ENCODE measurements around the gene EXOC4. TPM values are rescaled to one million over a fixed set of nuclear protein-coding genes. Genes with fewer than 3 reads are reported as not detected.

EXOC4 gene
- total RNA-seq, 1 donor from 2014 or later: 30.8 TPM

GRCh38 chr7:133511708-133512107, 258.8 kb downstream of the EXOC4 start:
- DNase-seq (ENCODE audit: low spot score): no peak
- intact Hi-C loops (cut with DNase I): no loop called here

DNA sequence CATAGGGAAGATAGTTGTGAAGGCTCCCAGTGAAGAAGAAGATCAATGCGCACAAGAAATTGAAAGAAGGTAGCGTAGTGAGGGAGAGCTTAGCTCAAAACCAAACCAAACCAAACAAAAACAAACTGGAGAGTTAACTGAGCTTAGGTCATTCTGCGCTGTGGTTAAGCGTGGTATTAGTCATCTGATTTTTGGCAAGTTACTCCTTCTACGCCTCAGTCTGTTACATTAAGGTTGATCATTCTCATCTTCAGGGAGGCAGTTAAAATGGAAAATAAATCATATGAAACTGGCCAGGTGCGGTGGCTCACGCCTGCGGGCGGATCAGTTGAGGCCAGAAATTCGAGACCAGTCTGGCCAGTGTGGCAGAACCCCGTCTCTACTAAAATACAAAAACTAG, 259.7 kb downstream of the EXOC4 start:
- intact Hi-C loops (cut with DNase I): no loop called here
- no peak for DNase-seq (ENCODE audit: low spot score)

DNA sequence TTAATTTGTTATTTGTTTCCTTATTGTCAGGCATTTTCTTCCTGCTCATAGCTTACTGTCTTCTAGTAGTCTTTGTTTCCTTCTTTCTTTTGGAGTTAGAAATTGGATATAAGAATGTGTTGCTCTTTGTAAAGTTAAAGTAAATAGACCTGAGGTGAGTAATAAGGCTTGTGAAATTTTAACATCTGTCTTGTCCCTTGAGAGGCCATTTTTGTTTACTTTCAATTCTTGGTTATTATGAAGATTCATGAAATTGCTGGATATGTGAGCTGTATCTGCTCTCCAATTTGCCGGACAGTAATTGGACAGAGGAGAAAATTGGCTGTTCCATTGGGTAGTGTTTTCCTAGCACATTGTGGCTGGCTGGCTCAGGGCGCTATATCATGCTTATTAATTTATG, 260.7 kb downstream of the EXOC4 start:
- DNase-seq (ENCODE audit: low spot score): no peak
- intact Hi-C loops (cut with DNase I): no loop called here

- intact Hi-C loops (cut with DNase I): no loop called here
- DNase-seq (ENCODE audit: low spot score): no peak
Measured at GRCh38 chr7:133514551-133514950, 261.7 kb downstream of the EXOC4 start.

- intact Hi-C loops (cut with DNase I): no loop called here
- DNase-seq (ENCODE audit: low spot score): no peak
Measured at GRCh38 chr7:133517766-133518165, 264.9 kb downstream of the EXOC4 start.

DNA sequence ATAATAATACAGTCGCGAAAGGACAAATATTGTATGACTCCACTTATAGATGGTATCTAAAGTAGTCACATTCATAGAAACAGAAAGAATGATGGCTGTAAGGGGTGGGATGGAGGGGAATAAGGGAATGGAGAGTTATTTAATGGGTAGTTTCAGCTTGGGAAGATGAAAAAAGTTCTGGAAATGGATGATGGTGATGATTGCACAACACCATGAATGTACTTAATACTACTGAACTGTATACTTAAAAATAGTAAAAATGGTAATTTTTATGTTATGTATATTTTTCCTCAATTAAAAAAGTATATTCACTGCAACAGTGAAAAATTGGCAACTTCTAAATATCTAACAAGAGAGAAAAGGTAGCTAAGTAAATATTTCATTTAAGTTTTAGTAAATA, 265.8 kb downstream of the EXOC4 start:
- DNase-seq (ENCODE audit: low spot score): no peak
- intact Hi-C loops (cut with DNase I): no loop called here

GRCh38 chr7:133520248-133520647, 267.4 kb downstream of the EXOC4 start:
- intact Hi-C loops (cut with DNase I): no loop called here
- no peak for DNase-seq (ENCODE audit: low spot score)

DNA sequence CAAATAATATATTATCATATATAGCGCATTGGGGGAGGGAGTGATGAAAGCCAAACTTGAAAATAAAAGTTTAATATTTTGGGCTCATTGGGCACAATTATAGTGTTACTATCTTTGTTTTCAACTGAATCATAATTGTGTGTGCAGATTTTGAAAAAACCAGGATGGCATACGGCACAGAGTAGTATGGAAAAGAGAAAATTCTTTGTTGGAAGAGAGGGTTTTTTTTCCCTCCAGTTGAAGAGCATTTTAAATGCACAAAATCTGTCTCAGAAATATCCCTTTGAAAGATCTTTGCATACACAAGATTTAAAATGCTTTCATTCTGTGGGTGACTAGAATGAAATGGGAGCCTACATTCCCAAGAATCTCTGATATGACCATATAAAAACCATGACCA, 269.6 kb downstream of the EXOC4 start:
- DNase-seq (ENCODE audit: low spot score): no peak
- intact Hi-C loops (cut with DNase I): no loop called here

GRCh38 chr7:133528796-133529195, 275.9 kb downstream of the EXOC4 start:
- DNase-seq (ENCODE audit: low spot score): no peak
- intact Hi-C loops (cut with DNase I): no loop called here

- intact Hi-C loops (cut with DNase I): no loop called here
- no peak for DNase-seq (ENCODE audit: low spot score)
Measured at GRCh38 chr7:133529861-133530260, 277.0 kb downstream of the EXOC4 start.

- intact Hi-C loops (cut with DNase I): no loop called here
- no peak for DNase-seq (ENCODE audit: low spot score)
Measured at GRCh38 chr7:133530682-133531081, 277.8 kb downstream of the EXOC4 start.

GRCh38 chr7:133534816-133535215, 281.9 kb downstream of the EXOC4 start:
- intact Hi-C loops (cut with DNase I): no loop called here
- DNase-seq (ENCODE audit: low spot score): no peak

DNA sequence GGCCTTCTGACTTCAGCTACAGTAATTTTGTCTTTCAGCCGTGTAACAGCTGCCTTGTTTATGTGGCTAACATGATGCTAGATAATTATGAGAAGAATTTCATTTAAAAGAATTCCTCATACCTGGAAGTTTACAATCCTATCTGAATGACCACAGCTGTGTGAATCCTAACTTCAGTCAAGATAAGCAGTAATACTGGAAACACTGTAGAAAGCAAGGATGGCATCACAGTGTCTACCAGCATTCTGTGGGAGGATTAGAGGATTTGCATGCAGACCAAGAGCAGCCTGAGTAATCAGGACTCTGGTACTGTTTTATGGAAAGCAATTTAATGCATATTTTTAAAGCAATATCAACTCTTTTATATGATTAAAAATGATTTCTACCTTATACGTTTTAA, 282.4 kb downstream of the EXOC4 start:
- intact Hi-C loops (cut with DNase I): no loop called here

GRCh38 chr7:133536450-133536849, 283.6 kb downstream of the EXOC4 start:
- intact Hi-C loops (cut with DNase I): no loop called here

More for the DNA sequence above, 282.4 kb downstream of the EXOC4 start:
- DNase-seq (ENCODE audit: low spot score): no peak

GRCh38 chr7:133539016-133539415, 286.1 kb downstream of the EXOC4 start:
- no peak for DNase-seq (ENCODE audit: low spot score)
- intact Hi-C loops (cut with DNase I): no loop called here

More at GRCh38 chr7:133536450-133536849, 283.6 kb downstream of the EXOC4 start:
- DNase-seq (ENCODE audit: low spot score): no peak

DNA sequence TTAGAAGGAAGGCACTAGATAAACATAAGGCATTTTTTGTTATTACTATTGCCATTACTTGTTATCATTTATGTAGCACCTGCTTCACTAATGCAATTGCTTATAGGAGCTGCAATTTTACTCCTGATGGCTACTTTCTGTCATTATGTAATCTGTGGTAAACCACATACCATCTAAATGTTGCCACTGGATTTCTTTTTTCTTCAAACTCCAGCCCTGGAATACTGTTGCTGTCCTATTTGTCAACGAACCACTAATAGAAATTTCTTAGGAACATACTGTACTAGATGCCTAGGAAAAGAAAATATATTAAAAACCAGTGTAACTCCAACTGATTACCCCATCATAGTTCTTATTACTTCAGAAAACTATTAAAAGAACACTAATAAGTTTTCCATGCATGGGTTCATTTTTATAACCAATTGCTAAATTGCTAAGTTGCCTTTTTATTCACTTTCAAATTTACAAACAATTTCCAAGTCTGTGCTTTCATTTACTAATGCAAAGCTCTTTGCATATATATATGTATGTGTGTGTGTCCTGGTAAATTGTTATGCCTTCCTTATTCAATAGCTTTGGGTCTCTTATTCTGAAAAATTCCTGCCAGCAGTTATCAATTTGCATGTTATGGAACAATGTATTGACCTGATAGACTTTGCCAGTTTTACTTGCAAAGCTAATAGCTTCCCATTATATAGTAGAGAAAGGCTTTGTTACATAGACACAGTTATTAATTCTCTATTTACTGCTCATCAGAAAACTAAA, 287.4 kb downstream of the EXOC4 start:
- DNase-seq (ENCODE audit: low spot score): no peak
- intact Hi-C loops (cut with DNase I): no loop called here

DNA sequence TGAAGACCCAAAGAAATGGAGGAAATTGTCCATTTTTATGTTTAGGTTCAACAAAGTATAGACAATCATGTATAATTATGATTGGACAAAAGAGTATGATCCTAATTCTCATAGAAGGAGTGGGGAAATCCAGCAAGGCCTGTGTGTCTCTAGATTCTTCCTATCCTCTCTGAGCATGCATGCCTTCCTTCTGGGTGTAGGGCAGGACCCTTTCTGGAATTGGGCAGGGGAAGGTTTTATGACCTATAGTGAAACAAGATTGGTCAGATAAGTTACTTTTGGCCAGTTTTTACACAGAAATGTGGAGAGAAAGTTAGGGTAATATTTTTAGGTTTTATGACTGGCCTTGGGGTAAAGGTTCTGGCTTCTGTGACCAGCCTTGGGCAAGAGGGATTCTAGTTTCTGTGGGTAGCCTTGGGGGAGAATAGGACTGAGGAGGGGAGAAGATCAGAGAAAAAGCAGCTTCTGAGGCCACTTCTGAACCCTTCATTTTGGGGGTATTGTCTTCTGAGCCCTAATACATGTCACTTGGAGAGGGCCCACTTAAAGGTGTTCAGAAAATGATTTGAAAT, 289.4 kb downstream of the EXOC4 start:
- intact Hi-C loops (cut with DNase I): no loop called here
- DNase-seq (ENCODE audit: low spot score): no peak

DNA sequence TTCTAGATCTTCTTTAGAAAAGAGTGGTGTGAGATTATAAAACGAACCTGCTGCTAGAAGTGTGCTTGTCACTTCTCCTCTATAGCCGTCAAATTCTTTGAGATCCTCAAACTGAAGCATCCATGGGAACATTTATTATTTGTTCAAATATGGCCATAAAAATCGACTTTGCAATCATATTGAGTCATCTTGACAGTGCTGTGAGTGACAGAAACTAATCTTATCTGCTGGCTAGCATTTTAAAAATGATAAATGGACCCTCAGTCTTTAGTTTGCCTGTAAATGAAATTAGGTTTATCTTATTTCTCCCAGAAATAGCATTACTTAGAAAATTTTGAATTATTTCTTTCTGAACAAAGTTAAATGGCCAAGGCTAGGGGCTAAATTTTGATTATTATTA, 290.8 kb downstream of the EXOC4 start:
- intact Hi-C loops (cut with DNase I): no loop called here
- no peak for DNase-seq (ENCODE audit: low spot score)

- DNase-seq (ENCODE audit: low spot score): no peak
- intact Hi-C loops (cut with DNase I): no loop called here
Measured at GRCh38 chr7:133545618-133546017, 292.7 kb downstream of the EXOC4 start.

GRCh38 chr7:133547981-133548380, 295.1 kb downstream of the EXOC4 start:
- DNase-seq (ENCODE audit: low spot score): no peak
- intact Hi-C loops (cut with DNase I): no loop called here

DNA sequence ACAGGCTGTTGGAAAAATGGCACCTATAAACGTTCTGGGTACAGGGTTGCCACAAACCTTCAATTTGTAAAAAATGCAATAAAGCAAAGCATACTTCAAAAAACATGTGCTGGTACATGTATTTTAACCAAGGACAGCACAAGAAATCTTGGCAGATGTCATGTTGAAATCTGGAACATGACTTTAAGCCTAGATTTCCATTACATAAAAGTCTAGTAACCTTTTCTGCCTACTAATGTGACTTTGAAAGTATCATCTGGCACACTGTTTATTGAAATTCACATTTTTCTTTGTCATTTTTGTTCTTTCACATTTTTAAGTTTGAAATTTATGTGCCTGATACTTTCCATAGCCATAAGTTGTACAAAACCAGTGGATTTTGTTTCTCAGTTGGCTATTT, 296.8 kb downstream of the EXOC4 start:
- intact Hi-C loops (cut with DNase I): no loop called here
- no peak for DNase-seq (ENCODE audit: low spot score)

GRCh38 chr7:133550145-133550544, 297.3 kb downstream of the EXOC4 start:
- DNase-seq (ENCODE audit: low spot score): no peak

More at GRCh38 chr7:133550145-133550544, 297.3 kb downstream of the EXOC4 start:
- intact Hi-C loops (cut with DNase I): no loop called here
